Omental fat pad (tissue), 4 donors: ENCODE measurements around the gene CTXND1. TPM values are rescaled to one million over a fixed set of nuclear protein-coding genes. Genes with fewer than 3 reads are reported as not detected.

Source experiments
- ATAC-seq: fragments of 150-250 bp; one replicate; pipeline ENCODE4 v1.9.1; 2016; ENCODE audit warnings: mild to moderate bottlenecking, moderate library complexity; ENCODE audit not compliant: low FRiP score
- DNase-seq: peaks from one replicate; pipeline ENCODE4 v3.0.0-alpha.2; 2019; ENCODE audit warnings: low spot score
- CTCF ChIP-seq, 3 donors: fragments of 450-650 bp; IDR thresholded peaks; one replicate each; pipeline ENCODE4 v1.5.1; 2016 to 2017; ENCODE audit warnings: antibody characterized with exemption in 3 of 3, mild to moderate bottlenecking in 3 of 3, moderate library complexity in 2 of 3
- total RNA-seq, 4 donors: library from RNA; depleted of rRNA; stranded (reverse); fragments of >200 nt; gene quantifications; one replicate each; pipeline ENCODE4 v1.1.0, GENCODE V29; 2016

Gene CTXND1
- total RNA-seq, 4 donors from 2014 or later: 0.16 TPM; not detected in 3

GRCh38 chr15:80211976-80212375 lies 40.0 kb downstream of the CTXND1 start:
- DNase-seq (no peak), ATAC-seq (no peak)
- TF ChIP-seq CTCF (IDR thresholded peaks at IDR 0.05): no peak

GRCh38 chr15:80210611-80211573 lies 41.1 kb downstream of the CTXND1 start:
- ATAC-seq (no peak), DNase-seq (no peak)
- TF ChIP-seq CTCF (IDR thresholded peaks at IDR 0.05): no peak

- DNase-seq (no peak), ATAC-seq (no peak)
- no peak for TF ChIP-seq CTCF (IDR thresholded peaks at IDR 0.05)
Measured at GRCh38 chr15:80208758-80209734, 43.0 kb downstream of the CTXND1 start.

- ATAC-seq: no peak
- TF ChIP-seq CTCF (IDR thresholded peaks at IDR 0.05): no peak
- DNase-seq: no peak
Measured at GRCh38 chr15:80207887-80208286, 44.1 kb downstream of the CTXND1 start.

GRCh38 chr15:80204231-80204630 lies 47.8 kb downstream of the CTXND1 start:
- DNase-seq (no peak), ATAC-seq (no peak)
- TF ChIP-seq CTCF (IDR thresholded peaks at IDR 0.05): no peak

- DNase-seq (no peak), ATAC-seq (no peak)
- no peak for TF ChIP-seq CTCF (IDR thresholded peaks at IDR 0.05)
Measured at GRCh38 chr15:80203361-80203885, 48.6 kb downstream of the CTXND1 start.
